Osteoblast (primary cell): ENCODE results near the gene PAFAH1B1. TPM values are rescaled to one million over a fixed set of nuclear protein-coding genes. Genes with fewer than 3 reads are reported as not detected.

Experiments
- DNase-seq: peaks from one replicate; pipeline ENCODE4 v3.0.0; 2011; ENCODE audit warnings: low spot score, mixed read lengths; ENCODE audit not compliant: insufficient read length; ENCODE audit errors: missing footprints
- H2AFZ ChIP-seq: 2 replicates; pipeline ENCODE4 v1.6.0; 2011; ENCODE audit warnings: mild to moderate bottlenecking, low read length
- H3K27ac ChIP-seq: 2 replicates; pipeline ENCODE4 v1.5.1; 2011; ENCODE audit warnings: mild to moderate bottlenecking, low read depth, low read length, moderate library complexity
- H3K27me3 ChIP-seq: 2 replicates; pipeline ENCODE4 v1.6.0; 2012; ENCODE audit warnings: mild to moderate bottlenecking, control low read depth, inconsistent platforms, low read length, moderate library complexity; ENCODE audit not compliant: insufficient read depth
- H3K36me3 ChIP-seq: 2 replicates; pipeline ENCODE4 v1.5.1; 2011; ENCODE audit warnings: mild to moderate bottlenecking, low read length, control low read depth, moderate library complexity; ENCODE audit not compliant: insufficient read depth
- H3K4me1 ChIP-seq: 2 replicates; pipeline ENCODE4 v1.5.1; 2011; ENCODE audit warnings: mild to moderate bottlenecking, low read length, control low read depth, moderate library complexity; ENCODE audit not compliant: insufficient read depth
- H3K4me2 ChIP-seq: 2 replicates; pipeline ENCODE4 v1.6.0; 2011; ENCODE audit warnings: mild to moderate bottlenecking, low read length; ENCODE audit not compliant: insufficient read depth
- H3K4me3 ChIP-seq: fragments of 200-600 bp; sonication (generic); 3 replicates; pipeline ENCODE4 v1.5.1; 2012; ENCODE audit warnings: mild to moderate bottlenecking, low read length, inconsistent platforms; ENCODE audit not compliant: insufficient read depth
- H3K79me2 ChIP-seq: 2 replicates; pipeline ENCODE4 v1.6.0; 2012; ENCODE audit warnings: mild to moderate bottlenecking, low read length, control low read depth, inconsistent platforms; ENCODE audit not compliant: insufficient read depth
- H3K9me3 ChIP-seq: 2 replicates; pipeline ENCODE4 v1.5.1; 2011; ENCODE audit warnings: low read depth, low read length, control low read depth
- H4K20me1 ChIP-seq: 2 replicates; pipeline ENCODE4 v1.6.0; 2012; ENCODE audit warnings: mild to moderate bottlenecking, low read length, control low read depth; ENCODE audit not compliant: insufficient read depth
- CTCF ChIP-seq: IDR thresholded peaks from 2 replicates; pipeline ENCODE4 v1.5.1; 2011; ENCODE audit warnings: mild to moderate bottlenecking, low read depth, low read length, moderate library complexity; ENCODE audit errors: extremely low read depth
- total RNA-seq: library from RNA; depleted of rRNA; stranded (reverse); fragments of >200 nt; gene quantifications from 2 replicates; pipeline ENCODE4 v1.2.3, GENCODE V29; 2012

Gene PAFAH1B1
- total RNA-seq, 1 donor = 128 TPM

DNA sequence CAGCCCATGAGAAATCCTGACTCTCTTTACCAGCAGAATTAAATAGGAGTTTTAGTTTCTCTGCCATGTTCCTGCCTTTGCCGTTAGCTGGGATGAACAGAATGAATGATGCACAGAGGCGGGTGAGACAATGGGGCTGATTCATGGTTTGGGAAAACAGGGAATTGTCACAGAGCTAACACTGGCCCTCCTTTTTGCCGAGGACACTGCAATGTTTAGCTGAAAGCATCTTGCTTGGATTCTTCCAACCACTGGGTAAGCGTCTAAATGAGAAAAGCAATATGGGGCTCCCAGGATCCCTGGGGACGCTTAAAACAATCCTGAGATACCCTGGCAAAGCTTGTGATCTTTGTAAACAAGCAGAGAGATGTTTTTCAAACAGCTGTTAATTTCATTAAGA lies 12.8 kb upstream of the PAFAH1B1 start:
- H3K9me3 ChIP-seq = no peaks in the 10 kb centered on the region
- H2AFZ ChIP-seq = peak overlapping the region; percentile 56
- H4K20me1 ChIP-seq = no peaks in the 10 kb centered on the region
- H3K4me1 ChIP-seq = no peaks in the 10 kb centered on the region
- TF ChIP-seq CTCF = no peak
- H3K27me3 ChIP-seq = peaks cover 10% of the 10 kb centered on the region
- no peak for DNase-seq
- H3K4me3 ChIP-seq = no peak overlapping the region
- H3K27ac ChIP-seq = no peak overlapping the region
- no peaks in the 10 kb centered on the region for H3K79me2 ChIP-seq
- no peaks in the 10 kb centered on the region for H3K36me3 ChIP-seq
- no peak overlapping the region for H3K4me2 ChIP-seq

- H3K9me3 ChIP-seq = no peaks in the 10 kb centered on the region
Measured at GRCh38 chr17:2582493-2582892, 11.0 kb upstream of the PAFAH1B1 start.

DNA sequence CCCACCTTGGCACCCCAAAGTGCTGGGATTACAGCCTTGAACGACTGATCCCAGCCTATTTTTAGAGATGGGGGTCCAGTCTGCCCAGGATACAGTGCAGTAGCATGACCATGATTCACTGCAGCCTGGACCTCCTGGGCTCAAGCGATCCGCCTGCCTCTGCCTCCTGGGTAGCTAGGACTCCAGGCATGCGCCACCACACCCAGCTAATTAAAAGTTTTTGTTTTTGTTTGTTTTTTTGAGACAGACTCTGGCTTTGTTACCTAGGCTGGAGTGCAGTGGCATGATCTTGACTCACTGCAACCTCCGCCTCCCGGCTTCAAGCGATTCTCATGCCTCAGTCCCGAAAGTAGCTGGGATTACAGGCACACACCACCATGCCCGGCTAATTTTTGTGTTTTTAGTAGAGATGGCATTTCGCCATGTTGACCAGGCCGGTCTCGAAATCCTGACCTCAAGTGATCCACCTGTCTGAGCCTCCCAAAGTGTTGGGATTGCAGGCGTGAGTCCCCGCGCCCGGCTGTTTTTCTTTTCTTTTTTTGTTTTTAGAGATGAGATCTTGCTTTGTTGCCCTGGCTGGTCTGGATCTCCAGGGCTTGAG lies 2.3 kb upstream of the PAFAH1B1 start:
- Histone ChIP-seq H3K79me2 (peaks cover 24% of the 10 kb centered on the region), H3K9me3 (no peaks in the 10 kb centered on the region), H4K20me1 (peaks cover 21% of the 10 kb centered on the region), H3K36me3 (no peaks in the 10 kb centered on the region), H3K27me3 (no peaks in the 10 kb centered on the region), H3K4me3 (no peak overlapping the region), H3K27ac (no peak overlapping the region), H3K4me1 (peaks cover 7% of the 10 kb centered on the region), H2AFZ (no peak overlapping the region), H3K4me2 (no peak overlapping the region)
- no peak for DNase-seq
- no peak for TF ChIP-seq CTCF

More at GRCh38 chr17:2582493-2582892, 11.0 kb upstream of the PAFAH1B1 start:
- H3K4me2 ChIP-seq = no peak overlapping the region
- no peak overlapping the region for H2AFZ ChIP-seq
- no peak overlapping the region for H3K4me3 ChIP-seq
- no peaks in the 10 kb centered on the region for H3K4me1 ChIP-seq
- no peak for DNase-seq
- H3K27me3 ChIP-seq = peaks cover 10% of the 10 kb centered on the region
- no peaks in the 10 kb centered on the region for H3K36me3 ChIP-seq
- H4K20me1 ChIP-seq = no peaks in the 10 kb centered on the region
- TF ChIP-seq CTCF = no peak
- H3K27ac ChIP-seq = no peak overlapping the region
- H3K79me2 ChIP-seq = no peaks in the 10 kb centered on the region

DNA sequence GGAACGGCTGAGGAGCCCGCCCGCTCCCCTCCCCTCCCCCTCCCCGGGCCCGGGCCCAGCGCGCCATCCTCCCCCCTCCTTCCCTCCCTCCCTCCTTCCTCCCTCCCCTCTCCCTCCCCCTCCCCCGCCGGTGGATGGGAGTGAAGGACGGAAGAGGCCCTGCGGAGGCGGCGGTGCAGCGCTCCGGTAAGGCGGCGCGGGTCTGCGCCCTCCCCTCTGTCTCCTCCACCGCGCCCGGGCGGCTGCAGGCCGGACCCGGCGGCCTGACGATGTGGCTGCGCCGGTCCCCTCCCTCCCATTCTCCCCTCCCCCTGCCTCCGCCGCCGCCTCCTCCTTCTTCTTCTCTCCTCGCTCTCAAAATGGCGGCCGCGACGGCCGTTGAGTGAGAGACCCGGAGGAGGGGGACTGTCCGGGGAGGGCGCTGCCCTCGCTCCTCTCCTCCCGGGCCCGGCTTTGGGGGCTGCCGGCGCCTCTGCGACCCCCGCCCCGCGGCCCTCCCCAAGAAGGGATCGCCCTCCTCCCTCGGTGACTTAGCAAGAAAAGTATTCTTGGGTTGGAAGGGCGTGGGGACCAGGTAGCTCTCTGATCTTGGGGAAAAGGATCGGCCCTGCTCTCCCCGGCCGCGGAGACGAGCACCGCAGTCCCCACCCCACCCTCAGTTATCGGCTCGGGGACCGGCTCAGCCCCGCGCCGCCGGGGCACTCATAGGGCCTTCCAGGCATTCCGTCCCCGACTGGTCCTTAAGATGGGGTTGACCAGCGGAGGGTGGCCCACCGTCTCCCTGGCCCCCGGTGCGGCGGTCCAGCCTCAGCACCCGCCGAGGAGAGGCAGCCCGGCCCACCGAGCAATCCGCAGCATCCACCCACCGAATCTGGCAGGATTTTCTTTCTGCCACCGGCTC lies 617 bp downstream of the PAFAH1B1 start:
- peaks cover 18% of the 10 kb centered on the region for H3K4me1 ChIP-seq
- H3K79me2 ChIP-seq = peaks cover 52% of the 10 kb centered on the region
- H4K20me1 ChIP-seq = peaks cover 46% of the 10 kb centered on the region
- peak overlapping the region; percentile 97 for H3K4me2 ChIP-seq
- no peaks in the 10 kb centered on the region for H3K36me3 ChIP-seq
- no peak for TF ChIP-seq CTCF
- peak; percentile 92 for DNase-seq
- H3K27me3 ChIP-seq = no peaks in the 10 kb centered on the region
- peak overlapping the region; percentile 89 for H3K27ac ChIP-seq
- no peak overlapping the region for H2AFZ ChIP-seq
- no peaks in the 10 kb centered on the region for H3K9me3 ChIP-seq
- H3K4me3 ChIP-seq = peak overlapping the region; percentile 99
